Left ventricle myocardium inferior (tissue), 1 donor: Measurements from ENCODE around the gene TP53TG3F. TPM values are rescaled to one million over a fixed set of nuclear protein-coding genes. Genes with fewer than 3 reads are reported as not detected.
"Not testable (repeated sequence)": the region's sequence is repeated elsewhere in the genome, so short reads cannot be mapped to it uniquely, and the experiment has no call there.

Source experiments
- DNase-seq: peaks from one replicate; pipeline ENCODE4 v3.0.0-alpha.2; 2020
- H3K27ac ChIP-seq: fragments of 200-600 bp; replicated peaks from 2 replicates; pipeline ENCODE4 v1.8.0; 2021
- H3K27me3 ChIP-seq: fragments of 200-600 bp; 2 replicates; pipeline ENCODE4 v1.8.0; 2021; ENCODE audit warnings: low read depth
- H3K36me3 ChIP-seq: fragments of 200-600 bp; 2 replicates; pipeline ENCODE4 v1.8.0; 2021
- H3K4me1 ChIP-seq: fragments of 200-600 bp; 2 replicates; pipeline ENCODE4 v1.8.0; 2021
- H3K4me3 ChIP-seq: fragments of 200-600 bp; 2 replicates; pipeline ENCODE4 v1.8.0; 2021; ENCODE audit warnings: mild to moderate bottlenecking, moderate library complexity
- H3K9me3 ChIP-seq: fragments of 200-600 bp; replicated peaks from 2 replicates; pipeline ENCODE4 v1.8.0; 2021
- intact Hi-C: fragments of 100-400 bp; cut with micrococcal nuclease; formaldehyde crosslinking; loops from one replicate; pipeline ENCODE4 v1.11.0; 2022
- long read RNA-seq: library from polyadenylated mRNA; unstranded; transcript quantifications from one replicate; pipeline ENCODE4 v2.0.0, GENCODE V29; 2021
- total RNA-seq: library from RNA; stranded (reverse); fragmentation: NEBNext Ultra II Directional; extraction: Animal tissue kit (Norgen Biotek cat#: 25700); gene quantifications from one replicate; pipeline ENCODE4 v1.2.1, GENCODE V29; 2021
- donor health status: DM: no; HTN: yes; CAD: no; lungs with severe emphysema.

The TP53TG3F gene
- total RNA-seq: not detected
- long read RNA-seq: 0 reads

GRCh38 chr16:33459312-33459711, at the start of gene TP53TG3F:
Gene TP53TG3F (plus strand): TSS chr16:33459612. CDS start chr16:33459680, 68 bp downstream.
- H3K4me3 ChIP-seq, H3K4me1 ChIP-seq, DNase-seq, H3K36me3 ChIP-seq, H3K27me3 ChIP-seq, H3K27ac ChIP-seq, intact Hi-C loops, H3K9me3 ChIP-seq: not testable (repeated sequence)

- H3K4me1 ChIP-seq, intact Hi-C loops, H3K27ac ChIP-seq, H3K4me3 ChIP-seq, H3K36me3 ChIP-seq, H3K27me3 ChIP-seq, DNase-seq, H3K9me3 ChIP-seq: not testable (repeated sequence)
Measured at GRCh38 chr16:33491611-33492010, 32.2 kb downstream of the TP53TG3F start.

GRCh38 chr16:33507231-33507630, 47.8 kb downstream of the TP53TG3F start:
- H3K4me1 ChIP-seq, intact Hi-C loops, H3K27me3 ChIP-seq, DNase-seq, H3K4me3 ChIP-seq, H3K27ac ChIP-seq, H3K9me3 ChIP-seq, H3K36me3 ChIP-seq: not testable (repeated sequence)

GRCh38 chr16:33509070-33509469, 49.7 kb downstream of the TP53TG3F start:
- intact Hi-C loops, H3K27me3 ChIP-seq, H3K4me1 ChIP-seq, DNase-seq, H3K36me3 ChIP-seq, H3K27ac ChIP-seq, H3K4me3 ChIP-seq, H3K9me3 ChIP-seq: not testable (repeated sequence)

GRCh38 chr16:33509906-33510305, 50.5 kb downstream of the TP53TG3F start:
- H3K4me3 ChIP-seq, DNase-seq, H3K27ac ChIP-seq, intact Hi-C loops, H3K9me3 ChIP-seq, H3K27me3 ChIP-seq, H3K36me3 ChIP-seq, H3K4me1 ChIP-seq: not testable (repeated sequence)

Other genes with a start within 250 kb of the TP53TG3F start
- not detected for gene TP53TG3E, start 155.3 kb upstream of the TP53TG3F start, total RNA-seq
- gene TP53TG3B, start 98.8 kb upstream of the TP53TG3F start, total RNA-seq: not detected